Thyroid gland (tissue), 4 donors: ENCODE data around the gene COL8A1.

Source experiments
- CTCF ChIP-seq, 6 experiments: fragments of 200-600 bp in 3 of 6; fragments of 450-650 bp in 3 of 6; sonication (generic) in 3 of 6; IDR thresholded peaks; one replicate each; pipeline ENCODE4 v1.5.1; 2016 to 2019; ENCODE audit warnings: antibody characterized with exemption in 6 of 6, mild to moderate bottlenecking in 2 of 6, inconsistent platforms in 1 of 6, moderate library complexity in 1 of 6
- POLR2A ChIP-seq, 2 donors: fragments of 450-650 bp; IDR thresholded peaks; one replicate each; pipeline ENCODE4 v1.6.1; 2017; ENCODE audit warnings: antibody characterized with exemption in 2 of 2, mild to moderate bottlenecking in 2 of 2, moderate library complexity in 1 of 2

DNA sequence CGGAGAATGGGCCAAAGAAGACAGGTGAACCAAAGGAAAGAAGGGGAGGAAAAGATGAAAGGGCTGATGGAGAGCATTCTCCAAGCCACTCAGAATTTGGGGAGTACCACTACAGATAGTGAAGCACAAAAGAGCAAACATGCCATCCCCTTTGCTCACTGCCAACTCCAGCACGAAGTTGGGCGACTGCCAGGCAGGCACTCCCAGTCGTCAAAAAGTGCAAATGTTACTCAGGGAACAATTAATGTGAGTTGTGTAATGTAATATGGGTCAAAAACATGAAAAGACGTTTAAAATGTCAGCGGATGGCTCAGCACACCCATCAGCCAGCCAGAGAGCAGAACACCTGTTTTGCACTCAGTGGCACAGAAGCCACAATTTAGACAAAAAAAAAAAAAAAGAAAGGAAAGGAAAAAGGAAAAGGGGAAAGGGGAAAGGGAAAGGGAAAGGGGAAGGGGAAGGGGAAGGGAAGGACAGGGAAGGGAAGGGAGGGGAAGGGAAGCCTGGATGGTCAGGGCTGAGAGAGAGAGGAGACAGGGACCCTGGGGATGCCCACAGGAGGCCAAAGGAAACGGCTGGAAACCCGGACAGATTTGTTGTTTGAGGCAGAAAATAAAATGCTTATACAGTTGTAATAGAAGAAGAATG is 82.7 kb downstream of the COL8A1 start:
- TF ChIP-seq CTCF (IDR thresholded peaks at IDR 0.05) (no peak), POLR2A (IDR thresholded peaks at IDR 0.05) (no peak)
